ENCODE data around the gene NUDT1. TPM values are rescaled to one million over a fixed set of nuclear protein-coding genes. Genes with fewer than 3 reads are reported as not detected.
A peak's percentile ranks its signal among the peaks of the same experiment; 100 is the strongest.

NUDT1 gene
- total RNA-seq, 1 donor from 2014 or later = 19.2 TPM

DNA sequence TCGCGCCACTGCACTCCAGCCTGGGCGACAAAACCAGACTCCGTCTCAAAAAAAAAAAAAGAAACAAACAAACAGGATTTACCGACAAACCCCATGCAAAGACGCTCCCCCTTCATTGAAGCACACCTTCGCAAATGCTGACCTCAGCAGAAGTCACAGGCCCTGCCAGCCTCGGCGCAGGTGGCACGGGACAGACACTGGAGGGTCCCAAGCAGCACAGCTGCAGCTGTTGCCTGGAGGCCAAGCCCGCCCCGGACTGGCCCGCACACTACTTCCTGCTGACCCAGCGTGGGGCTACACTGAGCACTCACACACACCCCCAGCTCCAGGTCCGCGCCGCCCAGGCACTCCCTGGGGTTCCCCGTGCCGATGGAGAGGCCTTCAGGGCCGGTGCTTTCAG lies 41.0 kb downstream of the NUDT1 start:
- no peak for DNase-seq (ENCODE audit: low spot score in 2 of 2, unreplicated experiment in 2 of 2)
- TF ChIP-seq, protein P1, sequence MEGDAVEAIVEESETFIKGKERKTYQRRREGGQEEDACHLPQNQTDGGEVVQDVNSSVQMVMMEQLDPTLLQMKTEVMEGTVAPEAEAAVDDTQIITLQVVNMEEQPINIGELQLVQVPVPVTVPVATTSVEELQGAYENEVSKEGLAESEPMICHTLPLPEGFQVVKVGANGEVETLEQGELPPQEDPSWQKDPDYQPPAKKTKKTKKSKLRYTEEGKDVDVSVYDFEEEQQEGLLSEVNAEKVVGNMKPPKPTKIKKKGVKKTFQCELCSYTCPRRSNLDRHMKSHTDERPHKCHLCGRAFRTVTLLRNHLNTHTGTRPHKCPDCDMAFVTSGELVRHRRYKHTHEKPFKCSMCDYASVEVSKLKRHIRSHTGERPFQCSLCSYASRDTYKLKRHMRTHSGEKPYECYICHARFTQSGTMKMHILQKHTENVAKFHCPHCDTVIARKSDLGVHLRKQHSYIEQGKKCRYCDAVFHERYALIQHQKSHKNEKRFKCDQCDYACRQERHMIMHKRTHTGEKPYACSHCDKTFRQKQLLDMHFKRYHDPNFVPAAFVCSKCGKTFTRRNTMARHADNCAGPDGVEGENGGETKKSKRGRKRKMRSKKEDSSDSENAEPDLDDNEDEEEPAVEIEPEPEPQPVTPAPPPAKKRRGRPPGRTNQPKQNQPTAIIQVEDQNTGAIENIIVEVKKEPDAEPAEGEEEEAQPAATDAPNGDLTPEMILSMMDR (IDR thresholded peaks at IDR 0.05; ENCODE audit: unreplicated experiment) = no peak
- H3K9me3 Mint-ChIP-seq = no peaks in the 10 kb centered on the region
- H3K27me3 Mint-ChIP-seq (ENCODE audit: low read depth) = no peaks in the 10 kb centered on the region
- no peak overlapping the region for H3K4me3 Mint-ChIP-seq
- H3K4me1 Mint-ChIP-seq = peaks cover 27% of the 10 kb centered on the region
- peaks cover under 1% of the 10 kb centered on the region for H3K36me3 Mint-ChIP-seq
- H3K27ac Mint-ChIP-seq = peak overlapping the region; percentile 34

DNA sequence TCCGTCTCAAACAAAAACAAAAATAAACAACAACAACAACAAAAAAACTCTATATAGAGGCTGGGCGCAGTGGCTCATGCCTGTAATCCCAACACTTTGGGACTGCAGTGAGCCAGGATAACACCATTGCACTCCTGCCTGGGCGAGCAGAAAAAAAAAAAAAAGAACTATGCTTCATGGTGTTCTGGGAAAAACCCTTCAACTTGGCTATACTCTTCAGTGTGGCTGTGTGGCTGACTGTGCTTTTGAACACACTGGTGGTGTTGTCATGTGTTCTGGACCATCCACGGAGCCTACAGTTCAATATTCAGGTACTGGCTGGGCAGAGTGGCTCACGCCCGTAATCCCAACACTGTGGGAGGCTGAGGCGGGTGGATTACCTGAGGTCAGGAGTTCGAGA lies 45.7 kb downstream of the NUDT1 start:
- Mint-ChIP-seq H3K36me3 (peaks cover 6% of the 10 kb centered on the region), H3K9me3 (no peaks in the 10 kb centered on the region), H3K27ac (no peak overlapping the region), H3K4me1 (no peaks in the 10 kb centered on the region), H3K27me3 (ENCODE audit: low read depth) (no peaks in the 10 kb centered on the region), H3K4me3 (no peak overlapping the region)
- DNase-seq (ENCODE audit: low spot score in 2 of 2, unreplicated experiment in 2 of 2) = no peak
- TF ChIP-seq, protein P1 (IDR thresholded peaks at IDR 0.05; ENCODE audit: unreplicated experiment) = no peak

DNA sequence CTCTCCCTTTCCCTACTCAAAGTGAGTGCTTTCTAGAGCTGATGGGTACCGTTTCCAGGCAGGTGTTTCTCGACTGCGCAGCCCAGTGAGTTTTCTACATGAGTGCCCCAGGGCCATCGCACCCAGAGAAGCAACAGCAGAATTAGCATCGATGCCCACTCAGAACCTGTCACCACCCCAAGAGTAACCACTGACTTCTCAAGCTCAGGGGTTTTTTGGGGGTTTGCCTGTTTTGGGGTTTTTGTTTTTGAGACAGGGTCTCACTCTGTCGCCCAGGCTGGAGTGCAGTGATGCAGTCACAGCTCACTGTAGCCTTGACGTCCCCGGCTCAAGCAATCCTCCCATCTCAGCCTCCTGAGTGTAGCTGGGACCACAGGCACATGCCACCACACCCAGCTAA lies 46.5 kb downstream of the NUDT1 start:
- H3K4me1 Mint-ChIP-seq = no peaks in the 10 kb centered on the region
- no peak overlapping the region for H3K4me3 Mint-ChIP-seq
- H3K27ac Mint-ChIP-seq = no peak overlapping the region
- H3K36me3 Mint-ChIP-seq = peaks cover 6% of the 10 kb centered on the region
- no peaks in the 10 kb centered on the region for H3K9me3 Mint-ChIP-seq
- no peak for DNase-seq (ENCODE audit: low spot score in 2 of 2, unreplicated experiment in 2 of 2)
- no peaks in the 10 kb centered on the region for H3K27me3 Mint-ChIP-seq (ENCODE audit: low read depth)
- TF ChIP-seq, protein P1 (IDR thresholded peaks at IDR 0.05; ENCODE audit: unreplicated experiment) = no peak

DNA sequence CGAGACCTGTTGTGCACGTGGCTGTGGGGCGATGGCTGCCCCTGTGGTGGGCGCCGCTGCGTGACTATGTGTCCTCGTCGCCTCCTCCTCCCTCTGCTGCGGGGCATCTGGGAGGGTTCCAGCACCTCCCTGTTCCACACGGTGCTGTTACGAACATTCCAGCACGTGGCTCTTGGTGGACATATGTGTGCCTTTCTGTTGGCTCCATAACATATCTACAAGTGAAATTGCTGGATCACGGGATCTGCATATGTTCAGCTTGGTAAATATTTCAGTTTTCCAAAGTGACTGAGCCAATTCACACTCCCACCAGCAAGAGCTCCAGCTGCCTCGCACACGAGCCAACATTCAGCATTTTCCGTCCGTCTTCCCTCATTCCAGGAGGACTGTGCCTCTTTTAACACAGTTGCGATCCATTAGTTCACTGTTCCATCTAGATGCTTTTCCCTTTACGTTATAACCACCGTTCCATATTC lies 47.1 kb downstream of the NUDT1 start:
- no peaks in the 10 kb centered on the region for H3K9me3 Mint-ChIP-seq
- H3K4me1 Mint-ChIP-seq = no peaks in the 10 kb centered on the region
- no peaks in the 10 kb centered on the region for H3K27me3 Mint-ChIP-seq (ENCODE audit: low read depth)
- DNase-seq (ENCODE audit: low spot score in 2 of 2, unreplicated experiment in 2 of 2) = no peak
- no peak overlapping the region for H3K4me3 Mint-ChIP-seq
- peak overlapping the region; percentile 0 for H3K27ac Mint-ChIP-seq
- peaks cover 6% of the 10 kb centered on the region for H3K36me3 Mint-ChIP-seq
- TF ChIP-seq, protein P1 (IDR thresholded peaks at IDR 0.05; ENCODE audit: unreplicated experiment) = no peak

DNA sequence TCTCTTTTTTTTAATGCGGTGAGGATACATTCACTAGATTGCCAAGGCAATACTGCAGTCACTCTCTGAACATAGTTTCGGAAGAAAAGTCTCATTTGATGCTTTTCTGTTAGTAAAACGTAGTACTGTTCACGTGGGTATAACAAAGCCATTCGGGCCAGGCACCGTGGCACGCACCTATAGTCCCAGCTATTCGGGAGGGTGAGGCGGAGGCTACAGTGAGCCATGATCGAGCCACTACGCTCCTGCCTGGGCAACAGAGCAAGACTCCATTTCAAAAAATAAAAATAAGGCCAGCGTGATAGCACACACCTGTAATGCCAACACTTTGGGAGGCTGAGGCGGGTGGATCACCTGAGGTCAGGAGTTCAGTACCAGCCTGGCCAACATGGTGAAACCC lies 47.6 kb downstream of the NUDT1 start:
- Mint-ChIP-seq H3K27ac (peak overlapping the region; percentile 0), H3K27me3 (ENCODE audit: low read depth) (no peaks in the 10 kb centered on the region), H3K4me3 (no peak overlapping the region), H3K36me3 (peaks cover 6% of the 10 kb centered on the region), H3K9me3 (no peaks in the 10 kb centered on the region), H3K4me1 (no peaks in the 10 kb centered on the region)
- TF ChIP-seq, protein P1 (IDR thresholded peaks at IDR 0.05; ENCODE audit: unreplicated experiment) = no peak
- DNase-seq (ENCODE audit: low spot score in 2 of 2, unreplicated experiment in 2 of 2) = no peak

DNA sequence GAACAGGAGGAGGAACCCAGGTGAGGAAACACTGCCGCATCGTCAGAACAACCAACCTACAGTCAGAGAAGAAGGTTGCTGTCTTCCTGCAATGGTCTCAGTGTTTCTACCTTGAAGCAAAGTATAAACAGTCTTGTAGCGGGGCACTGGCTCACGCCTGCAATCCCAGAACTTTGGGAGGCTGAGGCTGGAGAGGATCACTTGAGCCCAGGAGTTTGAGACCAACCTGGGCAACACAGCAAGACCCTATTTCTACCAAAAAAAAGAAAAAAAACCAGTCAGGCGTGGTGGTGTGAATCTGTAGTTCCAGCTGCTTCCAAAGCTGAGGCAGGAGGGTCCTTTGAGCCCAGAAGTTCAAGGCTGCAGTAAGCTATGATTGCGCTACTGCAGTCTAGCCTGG lies 48.9 kb downstream of the NUDT1 start:
- Mint-ChIP-seq H3K36me3 (peaks cover 6% of the 10 kb centered on the region), H3K9me3 (no peaks in the 10 kb centered on the region), H3K27me3 (ENCODE audit: low read depth) (no peaks in the 10 kb centered on the region), H3K4me3 (no peak overlapping the region), H3K4me1 (no peaks in the 10 kb centered on the region), H3K27ac (no peak overlapping the region)
- TF ChIP-seq, protein P1 (IDR thresholded peaks at IDR 0.05; ENCODE audit: unreplicated experiment) = no peak
- no peak for DNase-seq (ENCODE audit: low spot score in 2 of 2, unreplicated experiment in 2 of 2)
